SU-DHL-6 (cell line): Measurements from ENCODE around the gene ZNF423.

Source experiments
- CTCF ChIP-seq: fragments of 200-600 bp; sonication (generic); IDR thresholded peaks from one replicate; pipeline ENCODE4 v1.5.1; 2017; ENCODE audit warnings: antibody characterized with exemption, mild to moderate bottlenecking, low read length, moderate library complexity; ENCODE audit not compliant: insufficient read depth, poor library complexity, severe bottlenecking
- EZH2phosphoT487 ChIP-seq: fragments of 200-600 bp; sonication (generic), shearing (Covaris generic); conservative IDR thresholded peaks from 2 replicates; pipeline ENCODE4 v1.6.1; 2018; ENCODE audit warnings: mild to moderate bottlenecking, antibody characterized with exemption, low read length, moderate library complexity, mixed read lengths

GRCh38 chr16:49575346-49576172, 280.4 kb downstream of the ZNF423 start:
- TF ChIP-seq EZH2phosphoT487, result no peak
- TF ChIP-seq CTCF, result no peak
